ENCODE results near the gene TPCN1. TPM values are rescaled to one million over a fixed set of nuclear protein-coding genes. Genes with fewer than 3 reads are reported as not detected.

Gene TPCN1
- total RNA-seq, 3 donors from 2014 or later = 46.9 to 71.7 (median 59.5) TPM

GRCh38 chr12:113184098-113184899 lies 37.0 kb upstream of the TPCN1 start:
- intact Hi-C loops (cut with DNase I; ENCODE audit: low total_unique reads) = loop anchor here (10.0 kb wide), 1 partner anchor 171 kb away; the partner anchor contains the start of gene PLBD2
- Histone ChIP-seq H3K27me3 (no peaks in the 10 kb centered on the region), H3K36me3 (no peaks in the 10 kb centered on the region), H3K4me1 (peaks cover 0 to 21% of the 10 kb centered on the region in 2 donors), H3K4me3 (peak overlapping the region; percentile 97 to 99 (median 98)), H3K9me3 (no peaks in the 10 kb centered on the region), H3K27ac (peak overlapping the region; percentile 97 to 99)
- TF ChIP-seq POLR2AphosphoS5 (IDR thresholded peaks at IDR 0.05) = no peak
- no peak for TF ChIP-seq POLR2A (IDR thresholded peaks at IDR 0.05)
- no peak for TF ChIP-seq CTCF (IDR thresholded peaks at IDR 0.05)
- no peak for DNase-seq (ENCODE audit: low spot score in 2 of 2)

- peak; percentile 81 to 85 for DNase-seq (ENCODE audit: low spot score in 2 of 2)
- H3K4me3 ChIP-seq = peak overlapping the region; percentile 97 to 99 (median 98)
- H3K36me3 ChIP-seq = no peaks in the 10 kb centered on the region
- H3K27ac ChIP-seq = peak overlapping the region; percentile 97 to 99
- peak in 1 of 3 donors; percentile 62 for TF ChIP-seq POLR2AphosphoS5 (IDR thresholded peaks at IDR 0.05)
- TF ChIP-seq CTCF (IDR thresholded peaks at IDR 0.05) = no peak
- peaks cover 0 to 21% of the 10 kb centered on the region in 2 donors for H3K4me1 ChIP-seq
- no peaks in the 10 kb centered on the region for H3K27me3 ChIP-seq
- no peaks in the 10 kb centered on the region for H3K9me3 ChIP-seq
- intact Hi-C loops (cut with DNase I; ENCODE audit: low total_unique reads) = loop anchor here (10.0 kb wide), 1 partner anchor 170 kb away; the partner anchor contains the start of gene PLBD2
These were observed 36.4 kb upstream of the TPCN1 start for GRCh38 chr12:113184900-113185179.

- Histone ChIP-seq H3K9me3 (no peaks in the 10 kb centered on the region), H3K27ac (peak within 1 kb of the TSS; percentile 97 to 99), H3K27me3 (no peaks in the 10 kb centered on the region), H3K36me3 (no peaks in the 10 kb centered on the region), H3K4me3 (peak within 1 kb of the TSS; percentile 97 to 99 (median 98)), H3K4me1 (peaks cover 0 to 21% of the 10 kb centered on the region in 2 donors)
- intact Hi-C loops (cut with DNase I; ENCODE audit: low total_unique reads) = loop anchor here (10.0 kb wide), 1 partner anchor 169 kb away; the partner anchor contains the start of gene PLBD2
- peak; percentile 75 to 86 for DNase-seq (ENCODE audit: low spot score in 2 of 2)
- TF ChIP-seq POLR2A (IDR thresholded peaks at IDR 0.05) (peak; percentile 36), CTCF (IDR thresholded peaks at IDR 0.05) (no peak), POLR2AphosphoS5 (IDR thresholded peaks at IDR 0.05) (peak; percentile 62 to 82 (median 77))
These were observed 35.9 kb upstream of the TPCN1 start, which contains the start of the genes DDX54 and RITA1 for GRCh38 chr12:113185180-113186032. Gene DDX54, minus strand, starts transcription at chr12:113185478. Its CDS starts 27 bp downstream, at chr12:113185451. Gene RITA1, plus strand, starts transcription at chr12:113185721. Its CDS starts 1,026 bp downstream, at chr12:113186747.

- no peaks in the 10 kb centered on the region for H3K27me3 ChIP-seq
- H3K4me1 ChIP-seq = peaks cover 0 to 21% of the 10 kb centered on the region in 2 donors
- TF ChIP-seq CTCF (IDR thresholded peaks at IDR 0.05) (no peak), POLR2AphosphoS5 (IDR thresholded peaks at IDR 0.05) (no peak), POLR2A (IDR thresholded peaks at IDR 0.05) (no peak)
- intact Hi-C loops (cut with DNase I; ENCODE audit: low total_unique reads) = loop anchor here (10.0 kb wide), 1 partner anchor 169 kb away; the partner anchor contains the start of gene PLBD2
- peak overlapping the region; percentile 97 to 99 (median 98) for H3K4me3 ChIP-seq
- DNase-seq (ENCODE audit: low spot score in 2 of 2) = no peak
- H3K27ac ChIP-seq = peak overlapping the region; percentile 97 to 99
- no peaks in the 10 kb centered on the region for H3K36me3 ChIP-seq
- no peaks in the 10 kb centered on the region for H3K9me3 ChIP-seq
These were observed 35.3 kb upstream of the TPCN1 start for GRCh38 chr12:113186033-113186365.

All from breast epithelium (tissue), 4 donors.